ENCODE measurements around the gene PTPRCAP. TPM values are rescaled to one million over a fixed set of nuclear protein-coding genes. Genes with fewer than 3 reads are reported as not detected.
A peak's percentile ranks its signal among the peaks of the same experiment; 100 is the strongest.

The PTPRCAP gene
- total RNA-seq, 2 experiments from 2014 or later: 93.5 to 97.4 TPM

DNA sequence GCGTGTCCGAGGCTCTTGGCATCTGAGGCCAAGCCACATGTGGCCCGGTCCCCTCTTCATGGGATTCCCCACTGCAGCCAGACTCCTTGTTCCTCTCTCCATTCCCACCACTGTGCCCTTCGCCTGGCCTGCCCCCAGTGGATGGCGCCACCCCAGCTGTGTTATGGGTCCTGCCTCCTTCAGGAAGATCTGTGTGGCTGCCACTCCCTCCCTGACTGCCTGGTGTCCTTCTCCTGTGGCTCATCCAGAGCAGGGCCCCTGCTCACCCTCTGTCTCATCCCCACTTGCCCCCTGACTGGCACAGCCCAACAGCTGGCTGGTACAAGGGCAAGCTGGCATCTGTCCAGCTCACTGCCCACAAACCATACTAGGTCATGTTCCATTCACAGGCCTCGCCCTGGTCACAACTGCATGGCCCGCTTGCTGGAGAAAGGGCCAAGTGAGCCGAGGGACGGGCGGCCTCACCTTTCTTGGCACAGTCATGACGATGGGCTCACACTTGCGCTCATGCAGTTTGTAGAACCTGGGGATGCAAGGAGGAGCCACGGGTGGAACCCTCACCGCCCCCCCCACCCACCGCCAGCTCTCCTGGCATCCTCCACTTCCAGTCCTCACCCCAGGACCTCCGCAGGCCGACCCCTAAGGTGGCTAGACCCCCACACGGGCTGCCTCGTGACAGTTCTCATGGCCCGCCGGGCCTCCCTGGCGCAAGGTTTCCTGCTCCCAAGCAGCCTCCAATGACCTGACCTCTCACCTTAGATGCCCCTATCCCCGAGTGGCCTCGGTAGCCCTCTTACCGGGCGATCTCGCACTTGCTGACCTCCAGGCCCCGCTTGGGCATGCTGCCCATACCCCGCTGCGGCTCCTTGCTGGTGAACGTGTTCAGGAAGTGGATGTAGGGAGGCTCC, 2.1 kb upstream of the PTPRCAP start:
- Mint-ChIP-seq H3K4me1 (ENCODE audit: low read depth) (peaks cover 51% of the 10 kb centered on the region), H3K27me3 (no peaks in the 10 kb centered on the region), H3K4me3 (peak overlapping the region; percentile 85), H3K9me3 (no peaks in the 10 kb centered on the region), H3K27ac (peak overlapping the region; percentile 95), H3K36me3 (peaks cover 43% of the 10 kb centered on the region)
- intact Hi-C loops (cut with micrococcal nuclease): loop anchor here (1.0 to 2.0 kb wide), 3 partner anchors 29 to 66 kb away; partner anchors contain the start of genes PITPNM1 and TMEM134
- CTCF ChIA-PET: interaction anchor here (0.8 to 3.9 kb wide), 11 partner anchors 11 to 175 kb away, joined by 3 to 46 read pairs (median 4); partner anchors contain the start of genes PPP1CA, RAD9A, RPS6KB2 and TBC1D10C
- DNase-seq: peak; percentile 72
- POLR2A ChIA-PET: interaction anchor here (0.6 to 6.8 kb wide), 14 partner anchors 19 to 1467 kb away, joined by 3 to 68 read pairs (median 6); partner anchors contain the start of genes AIP, CLCF1, NUDT8 and PPP1CA

DNA sequence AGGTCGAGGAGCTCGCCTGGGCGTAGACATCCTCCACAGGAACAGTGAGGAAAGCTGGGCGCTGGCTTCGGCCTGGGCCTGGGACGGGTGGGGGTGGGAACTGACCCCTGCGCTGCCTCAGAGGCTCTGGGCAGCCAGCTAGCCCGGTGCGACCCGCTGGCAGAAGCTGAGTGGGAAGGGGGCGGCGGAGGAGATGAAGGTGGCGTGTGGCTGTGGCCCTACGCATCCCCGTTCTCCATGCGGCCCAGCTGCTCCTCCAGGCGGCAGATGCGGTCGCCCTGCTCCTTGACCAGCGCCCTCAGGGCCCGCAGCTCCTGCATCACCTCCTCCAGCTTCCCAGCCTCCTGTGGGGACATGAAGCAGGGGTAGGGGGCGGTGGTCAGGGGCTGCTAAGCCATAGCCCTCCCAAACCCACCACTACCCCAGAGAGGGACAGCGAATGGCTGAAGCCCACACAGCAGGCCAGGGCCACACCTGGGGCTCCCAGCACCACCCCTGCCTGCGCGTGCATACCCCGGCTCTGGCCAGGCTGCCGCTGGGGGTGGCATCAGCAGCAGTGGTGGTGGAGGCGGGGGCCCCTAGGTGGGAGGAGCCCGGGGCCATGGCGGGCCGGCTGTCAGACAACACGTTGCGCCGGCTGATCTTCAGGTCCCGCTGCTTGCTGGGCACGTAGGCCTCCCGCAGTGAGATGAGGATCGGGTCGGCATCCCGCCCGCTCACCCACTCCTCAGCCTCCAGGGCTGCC, 848 bp upstream of the PTPRCAP start:
- CTCF ChIA-PET: interaction anchor here (0.9 to 3.9 kb wide), 16 partner anchors 9 to 87 kb away, joined by 3 to 46 read pairs (median 4); partner anchors contain the start of genes CDK2AP2, PITPNM1, PPP1CA and RPS6KB2
- no peaks in the 10 kb centered on the region for H3K27me3 Mint-ChIP-seq
- POLR2A ChIA-PET: interaction anchor here (0.8 to 6.8 kb wide), 21 partner anchors 9 to 192 kb away, joined by 3 to 68 read pairs (median 6); partner anchors contain the start of genes AIP, CLCF1, NUDT8 and PITPNM1
- peak overlapping the region; percentile 95 for H3K27ac Mint-ChIP-seq
- intact Hi-C loops (cut with micrococcal nuclease): loop anchor here (2.0 kb wide), 2 partner anchors 30 to 46 kb away; partner anchors contain the start of gene TMEM134
- H3K9me3 Mint-ChIP-seq: no peaks in the 10 kb centered on the region
- H3K4me3 Mint-ChIP-seq: peak overlapping the region; percentile 85
- H3K4me1 Mint-ChIP-seq (ENCODE audit: low read depth): peaks cover 55% of the 10 kb centered on the region
- DNase-seq: peak; percentile 91
- H3K36me3 Mint-ChIP-seq: peaks cover 47% of the 10 kb centered on the region

DNA sequence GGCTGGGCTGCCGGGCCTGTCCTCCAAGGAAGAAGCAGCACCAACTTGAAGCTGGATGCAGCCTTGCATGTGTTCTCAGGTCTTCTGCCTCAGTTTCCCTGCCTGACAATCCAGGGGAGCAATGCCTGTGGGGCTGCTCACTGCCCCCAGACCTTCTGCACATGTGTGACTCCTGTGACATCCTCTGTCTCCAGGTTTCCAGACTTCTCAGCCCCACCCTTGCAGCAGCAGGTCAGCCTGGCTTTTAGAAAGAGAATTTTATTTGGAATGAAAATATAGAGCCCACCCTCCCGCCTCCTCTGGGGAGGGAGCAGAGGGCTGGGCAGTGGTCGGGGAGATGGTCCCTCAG, 301 bp upstream of the PTPRCAP start:
- DNase-seq: no peak
- peak overlapping the region; percentile 85 for H3K4me3 Mint-ChIP-seq
- ChIA-PET CTCF (interaction anchor here (0.9 to 3.9 kb wide), 12 partner anchors 9 to 70 kb away, joined by 3 to 46 read pairs (median 4); partner anchors contain the start of genes CDK2AP2, PITPNM1, PPP1CA and RPS6KB2), POLR2A (interaction anchor here (0.8 to 6.8 kb wide), 20 partner anchors 10 to 166 kb away, joined by 3 to 68 read pairs (median 6); partner anchors contain the start of genes AIP, CDK2AP2, PITPNM1 and PPP1CA)
- H3K36me3 Mint-ChIP-seq: peaks cover 49% of the 10 kb centered on the region
- H3K27me3 Mint-ChIP-seq: no peaks in the 10 kb centered on the region
- intact Hi-C loops (cut with micrococcal nuclease): loop anchor here (1.0 to 2.0 kb wide), 4 partner anchors 9 to 47 kb away; partner anchors contain the start of genes RPS6KB2, TBC1D10C and TMEM134
- H3K27ac Mint-ChIP-seq: peak overlapping the region; percentile 95
- no peaks in the 10 kb centered on the region for H3K9me3 Mint-ChIP-seq
- peaks cover 59% of the 10 kb centered on the region for H3K4me1 Mint-ChIP-seq (ENCODE audit: low read depth)

DNA sequence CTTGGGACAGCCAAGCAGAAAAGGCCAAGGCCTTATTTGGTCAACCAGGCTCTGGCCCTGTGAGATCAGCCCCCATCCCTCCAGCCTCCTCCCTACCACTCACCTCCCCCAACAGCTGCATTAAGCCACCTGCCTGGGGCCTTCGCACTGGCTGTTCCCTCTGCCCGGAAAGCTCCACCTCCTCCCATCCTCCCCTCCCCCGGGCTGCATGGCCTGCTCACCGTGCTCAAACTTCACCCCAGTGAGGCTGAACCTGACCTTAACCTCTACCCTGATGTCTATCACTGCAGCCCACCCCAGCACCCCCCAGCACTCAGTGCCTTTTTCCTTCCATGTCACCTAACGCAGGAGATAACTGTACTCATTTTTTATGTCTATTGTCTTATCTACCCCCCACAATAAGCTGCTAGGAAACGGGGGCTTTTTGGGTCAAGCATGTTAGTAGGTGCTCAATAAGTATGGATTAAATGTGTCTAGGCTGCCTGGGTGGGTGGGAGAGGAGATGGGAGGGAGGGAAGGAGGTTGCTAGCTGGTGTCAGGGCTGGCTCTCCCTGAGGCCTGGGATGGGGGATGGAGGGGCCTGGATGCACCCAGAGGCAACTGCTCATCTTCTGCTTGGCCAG, 912 bp downstream of the PTPRCAP start:
- H3K27me3 Mint-ChIP-seq: no peaks in the 10 kb centered on the region
- H3K36me3 Mint-ChIP-seq: peaks cover 58% of the 10 kb centered on the region
- DNase-seq: peak; percentile 90
- no peaks in the 10 kb centered on the region for H3K9me3 Mint-ChIP-seq
- CTCF ChIA-PET: interaction anchor here (0.8 to 3.9 kb wide), 7 partner anchors 8 to 80 kb away, joined by 3 to 46 read pairs (median 5); partner anchors contain the start of genes PITPNM1, PPP1CA, RPS6KB2 and TBC1D10C
- H3K4me1 Mint-ChIP-seq (ENCODE audit: low read depth): peaks cover 59% of the 10 kb centered on the region
- H3K4me3 Mint-ChIP-seq: peak overlapping the region; percentile 85
- intact Hi-C loops (cut with micrococcal nuclease): loop anchor here (1.0 to 2.0 kb wide), 2 partner anchors 8 to 32 kb away; partner anchors contain the start of genes RPS6KB2 and TBC1D10C
- POLR2A ChIA-PET: interaction anchor here (0.9 to 6.8 kb wide), 18 partner anchors 8 to 178 kb away, joined by 3 to 68 read pairs (median 6); partner anchors contain the start of genes AIP, CDK2AP2, PITPNM1 and PPP1CA
- H3K27ac Mint-ChIP-seq: peak overlapping the region; percentile 95

- DNase-seq: no peak
- H3K27me3 Mint-ChIP-seq: no peaks in the 10 kb centered on the region
- intact Hi-C loops (cut with micrococcal nuclease): loop anchor here (2.0 kb wide), 1 partner anchor 31 kb away; the partner anchor contains the start of gene TBC1D10C
- peak overlapping the region; percentile 95 for H3K27ac Mint-ChIP-seq
- no peaks in the 10 kb centered on the region for H3K9me3 Mint-ChIP-seq
- CTCF ChIA-PET: interaction anchor here (1.3 to 3.9 kb wide), 2 partner anchors 16 to 33 kb away, joined by 3 to 46 read pairs; partner anchors contain the start of genes PPP1CA and TBC1D10C
- peak overlapping the region; percentile 85 for H3K4me3 Mint-ChIP-seq
- peaks cover 59% of the 10 kb centered on the region for H3K36me3 Mint-ChIP-seq
- POLR2A ChIA-PET: interaction anchor here (0.9 to 6.8 kb wide), 13 partner anchors 8 to 179 kb away, joined by 3 to 68 read pairs (median 8); partner anchors contain the start of genes AIP, CDK2AP2, PPP1CA and RPS6KB2
- H3K4me1 Mint-ChIP-seq (ENCODE audit: low read depth): peaks cover 56% of the 10 kb centered on the region
These were observed 1.6 kb downstream of the PTPRCAP start for GRCh38 chr11:67435727-67436458.

GRCh38 chr11:67435031-67435726, 2.3 kb downstream of the PTPRCAP start:
- peak; percentile 59 for DNase-seq
- Mint-ChIP-seq H3K27ac (peak overlapping the region; percentile 95), H3K9me3 (no peaks in the 10 kb centered on the region), H3K4me1 (ENCODE audit: low read depth) (peaks cover 53% of the 10 kb centered on the region), H3K27me3 (no peaks in the 10 kb centered on the region), H3K36me3 (peaks cover 61% of the 10 kb centered on the region), H3K4me3 (peak overlapping the region; percentile 85)
- POLR2A ChIA-PET: interaction anchor here (4.0 to 6.8 kb wide), 2 partner anchors 27 to 51 kb away, joined by 22 to 67 read pairs; partner anchors contain the start of gene AIP
- intact Hi-C loops (cut with micrococcal nuclease): no loop called here
- CTCF ChIA-PET: no interaction called here

- H3K4me3 Mint-ChIP-seq: peak overlapping the region; percentile 49
- intact Hi-C loops (cut with micrococcal nuclease): loop anchor here (1.0 kb wide), 1 partner anchor 81 kb away; the partner anchor contains the start of gene POLD4
- H3K4me1 Mint-ChIP-seq (ENCODE audit: low read depth): peaks cover 51% of the 10 kb centered on the region
- no peaks in the 10 kb centered on the region for H3K27me3 Mint-ChIP-seq
- no peaks in the 10 kb centered on the region for H3K9me3 Mint-ChIP-seq
- H3K27ac Mint-ChIP-seq: peak overlapping the region; percentile 81
- peak; percentile 65 for DNase-seq
- CTCF ChIA-PET: no interaction called here
- peaks cover 56% of the 10 kb centered on the region for H3K36me3 Mint-ChIP-seq
- POLR2A ChIA-PET: interaction anchor here (1.0 to 6.8 kb wide), 3 partner anchors 34 to 52 kb away, joined by 3 to 67 read pairs (median 3); partner anchors contain the start of gene AIP
These were observed 3.0 kb downstream of the PTPRCAP start for GRCh38 chr11:67434395-67434881.

DNA sequence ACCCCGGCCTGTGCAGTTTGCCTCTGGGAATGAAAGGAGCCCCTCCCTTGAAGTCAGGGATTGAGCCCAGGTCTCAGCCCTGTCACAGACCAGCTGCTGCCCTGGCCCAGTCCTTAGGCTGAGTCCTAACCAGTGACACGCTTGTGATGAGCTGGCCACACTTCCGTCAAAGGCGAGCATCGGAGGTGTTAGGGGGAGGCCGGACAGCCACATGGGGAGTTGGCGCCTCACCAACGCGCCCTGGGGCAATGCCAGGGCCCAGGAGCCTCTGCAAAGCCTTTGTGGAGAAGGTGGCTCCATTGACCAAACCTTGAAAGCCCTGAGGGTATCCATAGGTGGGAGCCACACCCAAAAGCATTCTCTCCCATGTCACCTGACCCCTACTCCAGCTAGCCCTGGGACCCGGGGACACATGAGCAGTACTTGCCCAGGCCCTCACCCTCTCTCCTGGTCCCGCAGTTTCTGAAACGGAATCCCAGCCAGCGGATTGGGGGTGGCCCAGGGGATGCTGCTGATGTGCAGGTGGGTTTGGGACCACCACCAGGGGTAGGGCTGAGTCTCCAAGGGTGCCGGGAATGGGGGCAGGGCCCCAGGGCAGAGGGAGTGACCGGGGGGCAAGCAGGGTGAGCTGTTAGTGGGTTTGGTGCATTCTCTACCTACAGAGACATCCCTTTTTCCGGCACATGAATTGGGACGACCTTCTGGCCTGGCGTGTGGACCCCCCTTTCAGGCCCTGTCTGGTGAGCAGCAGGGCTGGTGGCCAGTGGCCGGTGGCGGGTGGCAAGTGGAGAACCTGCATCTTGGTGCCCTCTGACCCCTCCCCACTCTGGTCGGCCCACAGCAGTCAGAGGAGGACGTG, 3.7 kb downstream of the PTPRCAP start:
- ChIA-PET POLR2A (interaction anchor here (0.8 to 1.3 kb wide), 4 partner anchors 29 to 45 kb away, joined by 3 read pairs; no protein-coding TSS in a partner anchor), CTCF (interaction anchor here (0.6 kb wide), 1 partner anchor 10 kb away, joined by 5 read pairs; no protein-coding TSS in a partner anchor)
- Mint-ChIP-seq H3K27me3 (no peaks in the 10 kb centered on the region), H3K9me3 (no peaks in the 10 kb centered on the region), H3K4me3 (peak overlapping the region; percentile 49), H3K4me1 (ENCODE audit: low read depth) (peaks cover 47% of the 10 kb centered on the region), H3K36me3 (peaks cover 49% of the 10 kb centered on the region), H3K27ac (peak overlapping the region; percentile 81)
- peak; percentile 54 for DNase-seq
- intact Hi-C loops (cut with micrococcal nuclease): loop anchor here (1.0 kb wide), 1 partner anchor 80 kb away; the partner anchor contains the start of gene POLD4

All from activated CD4-positive, alpha-beta memory T cell treated with anti-CD3 and anti-CD28 coated beads for 36 hours (primary cell).